ENCODE data around the gene TTC33. TPM values are rescaled to one million over a fixed set of nuclear protein-coding genes. Genes with fewer than 3 reads are reported as not detected.
"Not testable (repeated sequence)": the region's sequence is repeated elsewhere in the genome, so short reads cannot be mapped to it uniquely, and the experiment has no call there.

TTC33 gene
- polyA plus RNA-seq, 10 donors = 16.6 to 23.1 (median 18.7) TPM

- DNase-seq = no peak
These were observed 100.6 kb downstream of the TTC33 start for GRCh38 chr5:40655138-40655537.

GRCh38 chr5:40654377-40654991, 101.3 kb downstream of the TTC33 start:
- DNase-seq = no peak

- no peak for DNase-seq
These were observed 102.3 kb downstream of the TTC33 start for GRCh38 chr5:40653221-40654022.

- DNase-seq = no peak
These were observed 103.1 kb downstream of the TTC33 start for GRCh38 chr5:40652441-40653220.

GRCh38 chr5:40651201-40651600, 104.6 kb downstream of the TTC33 start:
- DNase-seq = no peak

GRCh38 chr5:40649463-40650030, 106.2 kb downstream of the TTC33 start:
- no peak for DNase-seq

DNA sequence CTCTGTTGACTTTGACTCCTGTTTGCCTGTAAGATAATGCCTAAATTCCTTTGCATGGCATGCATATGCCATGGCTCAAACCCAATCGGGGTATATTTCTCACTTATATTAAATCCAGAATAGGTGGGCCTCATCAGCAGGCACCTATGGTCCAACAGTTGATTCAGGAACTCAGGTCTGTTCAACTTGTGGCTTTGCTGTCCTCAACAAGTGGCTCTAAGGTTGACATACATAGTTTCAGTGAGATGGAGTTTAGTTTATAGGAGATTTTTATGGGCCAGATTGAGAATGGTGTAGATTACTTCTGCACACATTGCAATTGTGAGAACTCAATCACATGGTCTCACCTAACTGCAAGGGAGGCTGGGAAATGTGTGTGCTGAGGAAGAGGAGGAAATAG, 107.6 kb downstream of the TTC33 start:
- no peak for DNase-seq

- DNase-seq = no peak
These were observed 109.5 kb downstream of the TTC33 start for GRCh38 chr5:40646266-40646665.

DNA sequence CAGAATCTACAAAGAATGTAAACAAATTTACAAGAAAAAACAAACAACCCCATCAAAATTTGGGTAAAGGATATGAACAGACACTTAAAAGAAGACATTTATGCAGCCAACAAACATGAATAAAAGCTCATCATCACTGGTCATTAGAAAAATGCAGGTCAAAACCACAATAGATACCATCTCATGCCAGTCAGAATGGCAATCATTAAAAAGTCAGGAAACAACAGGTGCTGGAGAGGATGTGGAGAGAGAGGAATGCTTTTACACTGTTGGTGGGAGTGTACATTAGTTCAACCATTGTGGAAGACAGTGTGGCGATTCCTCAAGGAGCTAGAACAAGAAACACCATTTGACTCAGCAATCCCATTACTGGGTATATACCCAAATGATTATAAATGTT, 116.2 kb downstream of the TTC33 start:
- not testable (repeated sequence) for DNase-seq

- no peak for DNase-seq
These were observed 121.2 kb downstream of the TTC33 start for GRCh38 chr5:40634593-40634992.

DNA sequence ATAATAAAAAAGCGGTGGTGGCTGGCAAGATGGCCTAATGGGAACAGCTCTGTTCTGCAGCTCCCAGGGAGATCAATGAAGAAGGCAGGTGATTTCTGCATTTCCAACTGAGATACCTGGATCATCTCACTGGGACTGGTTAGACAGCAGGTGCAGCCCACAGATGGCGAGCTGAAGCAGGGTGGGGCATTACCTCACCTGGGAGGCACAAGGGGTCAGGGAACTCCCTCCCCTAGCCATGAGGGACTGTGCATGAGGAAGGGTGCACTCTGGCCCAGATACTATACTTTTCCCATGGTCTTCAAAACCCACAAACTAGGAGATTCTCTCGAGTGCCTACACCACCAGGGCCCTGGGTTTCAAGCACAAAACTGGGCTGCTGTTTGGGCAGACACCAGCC, 121.6 kb downstream of the TTC33 start:
- no peak for DNase-seq

GRCh38 chr5:40631236-40631635, 124.5 kb downstream of the TTC33 start:
- no peak for DNase-seq

DNA sequence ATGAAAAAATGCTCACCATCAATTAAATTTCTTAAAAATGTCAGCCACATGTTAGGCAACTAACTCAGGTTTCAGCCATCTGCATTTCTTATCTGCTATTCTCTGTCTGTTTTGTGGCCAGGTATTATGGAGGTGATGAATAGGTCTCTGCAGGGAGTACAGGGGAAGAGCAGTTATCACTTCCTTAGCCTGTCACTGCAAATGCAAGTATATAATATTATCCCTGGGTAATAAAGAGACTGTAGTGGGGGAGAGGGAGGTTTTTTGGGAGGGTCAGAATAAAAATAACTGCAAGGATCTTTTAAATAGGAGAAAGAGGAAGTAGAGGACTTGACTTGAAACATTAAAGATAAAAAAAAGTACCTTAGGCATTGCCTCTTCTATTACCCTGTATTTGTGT, 125.6 kb downstream of the TTC33 start:
- no peak for DNase-seq

- DNase-seq = peak in 1 of 3 donors; percentile 22
These were observed 127.4 kb downstream of the TTC33 start for GRCh38 chr5:40628407-40628806.

DNA sequence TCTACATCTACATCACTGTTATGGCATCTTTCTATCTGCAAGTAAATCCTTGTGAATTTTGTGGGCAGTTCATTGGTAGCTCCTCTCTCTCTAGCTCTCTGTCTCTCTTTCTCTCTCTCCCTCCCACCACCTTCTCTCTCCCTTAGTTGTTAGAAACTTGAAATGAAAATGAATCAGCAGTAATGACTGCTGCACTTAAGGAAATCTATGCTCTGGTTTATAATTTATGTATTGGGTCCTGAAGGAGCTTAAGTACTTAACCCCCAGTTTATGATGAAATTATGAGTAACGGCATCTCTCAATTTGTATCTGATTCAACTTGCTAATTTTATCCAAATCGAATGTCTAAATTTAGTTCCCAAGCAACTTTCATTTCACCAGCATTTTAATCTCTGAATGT, 128.1 kb downstream of the TTC33 start:
- DNase-seq = no peak

- no peak for DNase-seq
These were observed 129.0 kb downstream of the TTC33 start for GRCh38 chr5:40626801-40627200.

- no peak for DNase-seq
These were observed 132.0 kb downstream of the TTC33 start for GRCh38 chr5:40623480-40624420.

DNA sequence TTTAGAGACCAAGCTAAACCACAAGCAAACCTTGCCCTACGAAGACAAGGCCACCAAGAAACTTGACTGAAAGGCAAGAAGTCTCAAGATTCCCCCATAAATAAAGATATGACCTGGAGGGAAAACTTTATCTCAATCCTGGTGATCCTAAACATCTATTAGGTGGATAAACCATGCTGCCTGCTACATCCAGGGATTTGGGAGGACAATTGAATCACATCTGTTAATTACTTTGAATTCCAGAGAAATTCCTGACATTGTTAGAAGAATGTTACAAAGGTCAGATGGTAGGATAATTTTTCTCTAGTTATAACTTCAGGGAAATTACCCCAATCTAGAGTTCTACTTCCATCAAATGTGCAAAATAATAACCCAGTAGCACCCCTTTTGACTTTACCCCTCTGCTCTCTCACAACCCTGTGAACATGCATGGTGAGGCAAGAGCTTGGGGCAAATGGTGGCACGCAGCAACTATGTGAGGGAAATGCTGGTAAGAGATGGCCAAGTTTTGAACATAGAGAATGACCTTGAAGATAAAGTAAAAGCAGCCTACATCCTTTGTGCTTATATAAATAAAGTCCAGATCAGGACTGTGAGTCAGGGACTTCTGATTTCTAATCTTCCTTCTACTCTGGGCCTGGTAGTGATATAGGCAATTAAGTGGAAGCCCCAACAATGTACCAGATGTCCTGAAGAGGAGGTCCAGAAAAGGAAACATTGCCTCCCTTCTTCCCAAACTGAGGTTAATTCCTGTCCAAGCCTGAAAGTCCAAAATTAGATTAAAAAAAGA, 133.1 kb downstream of the TTC33 start:
- DNase-seq = no peak

GRCh38 chr5:40619421-40619820, 136.3 kb downstream of the TTC33 start:
- no peak for DNase-seq

GRCh38 chr5:40618926-40619325, 136.8 kb downstream of the TTC33 start:
- no peak for DNase-seq

Data from muscle of back (tissue), 11 donors.